Measurements from ENCODE around the gene HLA-DPA1.
A peak's percentile ranks its signal among the peaks of the same experiment; 100 is the strongest.
"Not testable (repeated sequence)": the region's sequence is repeated elsewhere in the genome, so short reads cannot be mapped to it uniquely, and the experiment has no call there.

The HLA-DPA1 gene

DNA sequence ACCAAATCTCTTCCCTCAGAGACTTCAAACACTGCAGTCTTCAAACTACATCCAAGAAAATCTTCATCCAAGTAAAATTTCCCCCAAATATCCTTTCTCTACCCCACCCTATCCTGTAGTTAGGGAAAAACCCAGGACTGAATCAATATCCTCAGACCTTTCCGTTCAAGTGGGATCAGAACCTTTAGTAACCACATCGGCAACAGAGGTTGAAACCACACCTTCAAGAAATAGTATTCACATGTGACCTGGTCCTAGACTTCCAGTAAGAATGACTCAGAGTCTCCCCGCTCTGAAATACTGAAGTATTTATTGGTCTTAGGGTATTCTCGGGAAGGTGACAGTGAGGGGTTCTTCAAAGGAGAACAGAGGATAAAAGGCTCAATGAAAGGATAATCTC is 8.7 kb downstream of the HLA-DPA1 start:
- no peak for DNase-seq (ENCODE audit: low read depth in 3 of 3)

DNA sequence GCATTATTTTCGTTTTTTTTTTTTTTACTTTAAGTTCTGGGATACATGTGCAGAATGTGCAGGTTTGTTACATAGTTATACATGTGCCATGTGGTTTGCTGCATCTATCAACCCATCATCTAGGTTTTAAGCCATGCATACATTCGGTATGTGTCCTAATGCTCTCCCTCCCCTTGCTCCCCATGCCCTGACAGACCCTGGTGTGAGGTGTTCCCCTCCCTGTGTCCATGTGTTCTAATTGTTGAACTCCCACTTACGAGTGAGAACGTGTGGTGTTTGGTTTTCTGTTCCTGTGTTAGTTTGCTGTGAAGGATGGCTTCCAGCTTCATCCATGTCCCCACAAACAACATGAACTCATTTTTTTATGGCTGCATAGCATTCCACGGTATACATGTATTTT is 10.0 kb downstream of the HLA-DPA1 start:
- DNase-seq (ENCODE audit: low read depth in 3 of 3): not testable (repeated sequence)

- DNase-seq (ENCODE audit: low read depth in 3 of 3): no peak
Measured at GRCh38 chr6:33061987-33062386, 11.5 kb downstream of the HLA-DPA1 start.

GRCh38 chr6:33057222-33058150 is 16.0 kb downstream of the HLA-DPA1 start:
- DNase-seq (ENCODE audit: low read depth in 3 of 3): no peak

GRCh38 chr6:33053230-33053629 is 20.2 kb downstream of the HLA-DPA1 start:
- DNase-seq (ENCODE audit: low read depth in 3 of 3): no peak

- no peak for DNase-seq (ENCODE audit: low read depth in 3 of 3)
Measured at GRCh38 chr6:33052627-33053026, 20.8 kb downstream of the HLA-DPA1 start.

- no peak for DNase-seq (ENCODE audit: low read depth in 3 of 3)
Measured at GRCh38 chr6:33050014-33050810, 23.2 kb downstream of the HLA-DPA1 start.

- no peak for DNase-seq (ENCODE audit: low read depth in 3 of 3)
Measured at GRCh38 chr6:33049323-33050013, 24.0 kb downstream of the HLA-DPA1 start.

- no peak for DNase-seq (ENCODE audit: low read depth in 3 of 3)
Measured at GRCh38 chr6:33040157-33040556, 33.3 kb downstream of the HLA-DPA1 start.

- DNase-seq (ENCODE audit: low read depth in 3 of 3): no peak
Measured at GRCh38 chr6:33036535-33036934, 36.9 kb downstream of the HLA-DPA1 start.

DNA sequence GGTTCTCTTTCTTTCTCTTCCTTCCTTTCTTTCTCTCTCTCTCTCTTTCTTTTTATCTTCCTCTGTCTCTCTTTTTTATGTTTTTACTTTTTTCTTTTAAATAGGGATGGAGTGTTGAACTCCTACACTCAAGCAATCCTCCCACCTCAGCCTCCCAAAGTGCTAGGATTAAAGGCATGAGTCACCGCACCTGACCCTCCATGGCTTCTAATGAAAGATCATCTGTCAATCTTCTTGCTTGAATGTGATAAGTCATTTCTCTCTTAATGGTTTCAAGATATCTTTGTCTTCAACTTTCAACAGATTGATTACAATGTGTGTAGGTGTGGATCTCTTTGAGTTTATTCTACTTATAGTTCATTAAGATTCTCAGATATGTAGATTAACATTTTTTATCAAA is 38.9 kb downstream of the HLA-DPA1 start:
- no peak for DNase-seq (ENCODE audit: low read depth in 3 of 3)

DNA sequence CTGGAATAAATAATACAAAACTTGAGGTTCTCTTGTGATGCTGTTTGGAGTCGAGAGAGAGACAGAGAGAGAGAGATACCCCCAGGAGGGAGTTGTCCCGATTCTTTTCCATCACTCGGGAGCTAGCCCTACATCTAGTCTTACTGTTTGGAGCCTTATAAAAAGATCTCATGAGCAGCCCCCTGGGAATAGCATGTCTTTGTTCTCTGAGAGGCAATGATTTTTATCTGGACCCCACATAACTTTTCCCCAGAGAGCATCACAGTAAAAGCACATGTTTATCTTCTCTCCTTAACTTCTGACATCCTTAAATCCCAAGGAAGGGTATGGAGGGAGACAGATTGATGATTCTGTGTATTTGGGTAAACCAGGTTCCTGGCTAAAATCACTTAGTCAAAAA is 43.2 kb downstream of the HLA-DPA1 start:
- DNase-seq (ENCODE audit: low read depth in 3 of 3): no peak

DNA sequence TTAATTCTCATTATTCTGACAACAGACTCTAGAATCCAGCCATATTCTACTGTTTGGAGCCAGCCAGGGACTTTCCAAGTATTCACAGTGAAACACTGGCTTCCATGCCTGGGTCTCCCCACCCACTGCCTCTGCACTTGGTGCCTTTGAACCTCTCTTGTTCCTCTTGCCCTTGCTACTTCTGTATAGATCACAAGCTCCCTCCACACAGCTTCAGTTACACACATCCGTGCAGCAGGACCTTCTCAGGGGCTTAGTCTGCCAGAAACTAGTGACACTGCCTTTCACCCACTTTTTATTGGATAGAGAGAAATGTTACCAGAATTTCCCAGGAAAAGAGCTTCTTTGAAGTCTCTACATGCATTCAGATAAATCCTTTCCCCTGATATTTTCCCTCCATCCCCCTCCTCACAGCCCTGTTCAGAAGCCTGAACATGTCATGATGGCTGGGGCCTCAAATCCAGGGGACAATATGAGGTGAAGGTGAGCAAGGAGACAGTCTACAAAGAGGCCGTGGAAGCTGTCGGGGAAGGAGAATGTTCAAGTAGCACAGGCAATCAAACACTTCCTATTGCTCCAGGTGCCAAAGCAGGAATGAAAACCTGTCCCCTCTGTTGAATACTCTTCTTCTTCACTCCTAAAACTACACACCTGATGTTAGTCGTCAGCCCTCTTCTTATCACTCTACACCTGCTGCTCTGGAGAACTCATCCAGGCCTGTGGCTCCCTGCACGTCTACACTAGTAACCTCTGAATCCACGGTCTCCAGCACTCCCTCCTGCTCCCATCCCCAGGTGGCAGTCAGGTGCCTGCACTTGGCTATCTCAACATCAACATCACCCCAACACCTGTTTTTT is 43.9 kb downstream of the HLA-DPA1 start:
- DNase-seq (ENCODE audit: low read depth in 3 of 3): no peak

GRCh38 chr6:33028220-33028849 is 45.1 kb downstream of the HLA-DPA1 start:
- no peak for DNase-seq (ENCODE audit: low read depth in 3 of 3)

- DNase-seq (ENCODE audit: low read depth in 3 of 3): no peak
Measured at GRCh38 chr6:33024521-33024920, 48.9 kb downstream of the HLA-DPA1 start.

- DNase-seq (ENCODE audit: low read depth in 3 of 3): no peak
Measured at GRCh38 chr6:33023536-33023935, 49.9 kb downstream of the HLA-DPA1 start.

GRCh38 chr6:33021917-33022316 is 51.5 kb downstream of the HLA-DPA1 start:
- DNase-seq (ENCODE audit: low read depth in 3 of 3): no peak

- DNase-seq (ENCODE audit: low read depth in 3 of 3): no peak
Measured at GRCh38 chr6:33019372-33019771, 54.1 kb downstream of the HLA-DPA1 start.

DNA sequence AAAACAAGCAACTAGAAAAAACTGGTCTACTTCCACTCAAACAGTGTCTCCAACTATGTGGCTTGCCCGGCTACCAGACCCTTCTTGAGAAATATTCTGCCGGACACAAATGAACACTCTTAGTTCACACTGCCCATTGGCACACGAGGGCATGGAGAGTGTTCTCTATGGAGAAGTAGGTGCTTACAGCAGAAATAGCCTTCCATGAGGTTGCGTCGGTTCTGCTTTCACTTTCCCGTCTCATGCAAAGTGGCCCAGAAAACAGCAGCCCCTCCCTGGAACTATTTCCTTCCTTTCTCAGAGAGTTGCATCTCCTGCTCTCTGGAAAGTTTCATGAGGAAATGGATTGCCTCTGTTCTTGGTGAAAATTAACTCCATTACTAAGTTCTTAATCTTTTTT is 54.5 kb downstream of the HLA-DPA1 start:
- DNase-seq (ENCODE audit: low read depth in 3 of 3): peak in 2 of 3 experiments; percentile 15 to 39

- DNase-seq (ENCODE audit: low read depth in 3 of 3): no peak
Measured at GRCh38 chr6:33018418-33018817, 55.0 kb downstream of the HLA-DPA1 start.
